ENCODE data around the gene CDH13.

Gene CDH13

DNA sequence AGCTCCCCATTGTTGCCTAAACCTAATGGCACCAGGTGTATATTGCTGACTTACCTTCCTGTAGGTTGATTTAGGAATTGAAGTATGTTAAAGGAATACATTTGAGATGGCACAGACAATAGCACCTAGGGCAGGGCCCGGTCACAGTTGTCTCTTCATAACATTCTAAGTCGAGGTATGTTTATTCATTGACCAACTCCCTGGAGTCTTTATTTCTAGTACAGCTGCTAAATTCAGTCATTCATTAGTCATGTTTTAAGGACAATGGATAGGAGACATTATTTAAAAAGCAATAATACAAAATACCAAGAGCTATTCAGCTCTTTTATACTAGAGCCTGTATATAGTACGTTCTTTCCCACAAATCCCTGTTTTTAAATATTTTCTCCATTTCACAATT is 811.6 kb downstream of the CDH13 start:
- Histone ChIP-seq H3K27ac (replicated peaks) (no peak overlapping the region), H3K27me3 (ENCODE audit: insufficient read depth, poor library complexity, severe bottlenecking) (no peaks in the 10 kb centered on the region), H3K4me3 (replicated peaks; ENCODE audit: insufficient read depth, low read length) (no peak overlapping the region)
- no peak for DNase-seq (ENCODE audit: low read depth in 1 of 2, low spot score in 1 of 2)
- TF ChIP-seq, protein P1, sequence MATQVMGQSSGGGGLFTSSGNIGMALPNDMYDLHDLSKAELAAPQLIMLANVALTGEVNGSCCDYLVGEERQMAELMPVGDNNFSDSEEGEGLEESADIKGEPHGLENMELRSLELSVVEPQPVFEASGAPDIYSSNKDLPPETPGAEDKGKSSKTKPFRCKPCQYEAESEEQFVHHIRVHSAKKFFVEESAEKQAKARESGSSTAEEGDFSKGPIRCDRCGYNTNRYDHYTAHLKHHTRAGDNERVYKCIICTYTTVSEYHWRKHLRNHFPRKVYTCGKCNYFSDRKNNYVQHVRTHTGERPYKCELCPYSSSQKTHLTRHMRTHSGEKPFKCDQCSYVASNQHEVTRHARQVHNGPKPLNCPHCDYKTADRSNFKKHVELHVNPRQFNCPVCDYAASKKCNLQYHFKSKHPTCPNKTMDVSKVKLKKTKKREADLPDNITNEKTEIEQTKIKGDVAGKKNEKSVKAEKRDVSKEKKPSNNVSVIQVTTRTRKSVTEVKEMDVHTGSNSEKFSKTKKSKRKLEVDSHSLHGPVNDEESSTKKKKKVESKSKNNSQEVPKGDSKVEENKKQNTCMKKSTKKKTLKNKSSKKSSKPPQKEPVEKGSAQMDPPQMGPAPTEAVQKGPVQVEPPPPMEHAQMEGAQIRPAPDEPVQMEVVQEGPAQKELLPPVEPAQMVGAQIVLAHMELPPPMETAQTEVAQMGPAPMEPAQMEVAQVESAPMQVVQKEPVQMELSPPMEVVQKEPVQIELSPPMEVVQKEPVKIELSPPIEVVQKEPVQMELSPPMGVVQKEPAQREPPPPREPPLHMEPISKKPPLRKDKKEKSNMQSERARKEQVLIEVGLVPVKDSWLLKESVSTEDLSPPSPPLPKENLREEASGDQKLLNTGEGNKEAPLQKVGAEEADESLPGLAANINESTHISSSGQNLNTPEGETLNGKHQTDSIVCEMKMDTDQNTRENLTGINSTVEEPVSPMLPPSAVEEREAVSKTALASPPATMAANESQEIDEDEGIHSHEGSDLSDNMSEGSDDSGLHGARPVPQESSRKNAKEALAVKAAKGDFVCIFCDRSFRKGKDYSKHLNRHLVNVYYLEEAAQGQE (IDR thresholded peaks at IDR 0.05; ENCODE audit: insufficient replicate concordance, low read depth) = no peak
- no peak for TF ChIP-seq GABPA (IDR thresholded peaks at IDR 0.05; ENCODE audit: low read depth)
- TF ChIP-seq SPI1 (IDR thresholded peaks at IDR 0.05; ENCODE audit: borderline replicate concordance, low read depth) = no peak
- no peak for TF ChIP-seq POLR2AphosphoS5 (IDR thresholded peaks at IDR 0.05; ENCODE audit: low read depth)
- TF ChIP-seq, protein P2, sequence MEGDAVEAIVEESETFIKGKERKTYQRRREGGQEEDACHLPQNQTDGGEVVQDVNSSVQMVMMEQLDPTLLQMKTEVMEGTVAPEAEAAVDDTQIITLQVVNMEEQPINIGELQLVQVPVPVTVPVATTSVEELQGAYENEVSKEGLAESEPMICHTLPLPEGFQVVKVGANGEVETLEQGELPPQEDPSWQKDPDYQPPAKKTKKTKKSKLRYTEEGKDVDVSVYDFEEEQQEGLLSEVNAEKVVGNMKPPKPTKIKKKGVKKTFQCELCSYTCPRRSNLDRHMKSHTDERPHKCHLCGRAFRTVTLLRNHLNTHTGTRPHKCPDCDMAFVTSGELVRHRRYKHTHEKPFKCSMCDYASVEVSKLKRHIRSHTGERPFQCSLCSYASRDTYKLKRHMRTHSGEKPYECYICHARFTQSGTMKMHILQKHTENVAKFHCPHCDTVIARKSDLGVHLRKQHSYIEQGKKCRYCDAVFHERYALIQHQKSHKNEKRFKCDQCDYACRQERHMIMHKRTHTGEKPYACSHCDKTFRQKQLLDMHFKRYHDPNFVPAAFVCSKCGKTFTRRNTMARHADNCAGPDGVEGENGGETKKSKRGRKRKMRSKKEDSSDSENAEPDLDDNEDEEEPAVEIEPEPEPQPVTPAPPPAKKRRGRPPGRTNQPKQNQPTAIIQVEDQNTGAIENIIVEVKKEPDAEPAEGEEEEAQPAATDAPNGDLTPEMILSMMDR (IDR thresholded peaks at IDR 0.05; ENCODE audit: insufficient read depth, low read length) = no peak

DNA sequence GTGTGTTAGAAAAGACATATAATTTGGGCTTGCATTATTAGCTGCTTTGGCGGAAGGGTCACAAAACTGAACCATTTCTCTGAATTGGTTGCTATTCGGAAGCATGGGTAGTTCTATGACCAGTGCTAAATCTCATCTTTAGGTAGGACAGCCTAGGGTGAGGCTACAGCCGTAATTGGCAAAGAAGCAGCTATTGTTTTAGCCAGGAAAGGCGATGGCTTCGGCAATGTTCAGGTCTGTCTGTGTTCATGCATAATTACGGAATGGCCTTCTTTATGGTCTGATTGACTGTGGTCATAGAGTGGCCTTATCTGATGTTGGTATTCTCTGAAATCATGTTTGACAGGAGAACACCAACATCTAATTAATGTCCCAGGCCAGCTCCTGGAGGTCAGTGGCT is 812.6 kb downstream of the CDH13 start:
- no peak overlapping the region for H3K4me3 ChIP-seq (replicated peaks; ENCODE audit: insufficient read depth, low read length)
- no peaks in the 10 kb centered on the region for H3K27me3 ChIP-seq (ENCODE audit: insufficient read depth, poor library complexity, severe bottlenecking)
- H3K27ac ChIP-seq (replicated peaks) = no peak overlapping the region
- TF ChIP-seq, protein P2 (IDR thresholded peaks at IDR 0.05; ENCODE audit: insufficient read depth, low read length) = no peak
- TF ChIP-seq, protein P1 (IDR thresholded peaks at IDR 0.05; ENCODE audit: insufficient replicate concordance, low read depth) = no peak
- no peak for TF ChIP-seq SPI1 (IDR thresholded peaks at IDR 0.05; ENCODE audit: borderline replicate concordance, low read depth)
- TF ChIP-seq GABPA (IDR thresholded peaks at IDR 0.05; ENCODE audit: low read depth) = no peak
- TF ChIP-seq POLR2AphosphoS5 (IDR thresholded peaks at IDR 0.05; ENCODE audit: low read depth) = no peak
- DNase-seq (ENCODE audit: low read depth in 1 of 2, low spot score in 1 of 2) = no peak

DNA sequence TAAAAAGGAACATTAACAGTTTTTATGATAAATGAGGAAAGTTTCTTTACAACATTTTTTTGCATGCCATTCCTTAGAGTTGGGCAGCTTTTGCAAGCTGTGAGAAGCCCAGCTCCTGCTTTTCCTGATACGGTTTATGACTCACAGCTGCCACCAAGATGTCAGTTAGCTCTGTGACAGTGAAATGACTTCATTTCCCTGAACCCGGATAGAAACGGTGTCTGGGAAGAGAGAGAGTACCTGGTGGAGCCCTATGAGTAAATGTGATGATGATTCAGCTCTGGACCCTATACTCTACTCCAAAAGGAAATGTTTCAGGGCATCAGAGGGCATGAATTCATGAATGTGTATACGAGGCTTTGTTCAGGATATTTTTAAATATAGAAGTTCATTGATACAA is 814.7 kb downstream of the CDH13 start:
- no peak for DNase-seq (ENCODE audit: low read depth in 1 of 2, low spot score in 1 of 2)
- TF ChIP-seq POLR2AphosphoS5 (IDR thresholded peaks at IDR 0.05; ENCODE audit: low read depth) (no peak), SPI1 (IDR thresholded peaks at IDR 0.05; ENCODE audit: borderline replicate concordance, low read depth) (no peak)

DNA sequence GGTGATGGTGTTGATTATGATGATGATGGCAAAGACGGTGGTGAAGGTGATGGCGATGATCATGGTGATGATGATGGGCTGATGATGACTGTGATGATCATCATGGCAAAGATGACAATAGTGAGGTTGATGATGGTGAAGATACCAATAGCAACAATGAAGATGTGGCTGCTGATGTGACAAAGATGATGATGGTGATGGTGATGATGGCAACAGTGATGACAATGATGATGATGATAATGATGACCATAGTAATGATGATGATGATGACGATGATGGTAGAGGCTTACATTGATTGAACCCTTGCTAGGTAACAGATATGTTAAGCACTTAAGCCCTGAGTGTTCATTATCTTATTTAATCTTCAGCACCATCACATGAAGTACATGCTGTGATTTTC is 817.2 kb downstream of the CDH13 start:
- Histone ChIP-seq H3K27me3 (ENCODE audit: insufficient read depth, poor library complexity, severe bottlenecking) (no peaks in the 10 kb centered on the region), H3K27ac (replicated peaks) (no peak overlapping the region), H3K4me3 (replicated peaks; ENCODE audit: insufficient read depth, low read length) (no peak overlapping the region)
- TF ChIP-seq GABPA (IDR thresholded peaks at IDR 0.05; ENCODE audit: low read depth) (no peak), POLR2AphosphoS5 (IDR thresholded peaks at IDR 0.05; ENCODE audit: low read depth) (no peak), SPI1 (IDR thresholded peaks at IDR 0.05; ENCODE audit: borderline replicate concordance, low read depth) (no peak)
- TF ChIP-seq, protein P1 (IDR thresholded peaks at IDR 0.05; ENCODE audit: insufficient replicate concordance, low read depth) = no peak
- TF ChIP-seq, protein P2 (IDR thresholded peaks at IDR 0.05; ENCODE audit: insufficient read depth, low read length) = no peak
- DNase-seq (ENCODE audit: low read depth in 1 of 2, low spot score in 1 of 2) = no peak

More for the DNA sequence above, 814.7 kb downstream of the CDH13 start:
- Histone ChIP-seq H3K27me3 (ENCODE audit: insufficient read depth, poor library complexity, severe bottlenecking) (no peaks in the 10 kb centered on the region), H3K4me3 (replicated peaks; ENCODE audit: insufficient read depth, low read length) (no peak overlapping the region), H3K27ac (replicated peaks) (no peak overlapping the region)
